A549 (cell line): ENCODE measurements around the gene ANKRD27. TPM values are rescaled to one million over a fixed set of nuclear protein-coding genes. Genes with fewer than 3 reads are reported as not detected.

ENCODE experiments used
- ATAC-seq, 2 experiments: fragments of 200-7000 bp in 1 of 2; fragments of >200 bp in 1 of 2; cut with Nextera tagmentation in 1 of 2; cut with Tn5 transposase in 1 of 2; 3 replicates each; pipeline versions ENCODE4 v1.8.0 to v1.9.1; 2018 to 2020; ENCODE audit warnings: mild to moderate bottlenecking in 1 of 2, moderate library complexity in 1 of 2
- CTCF ChIA-PET: fragments of 300-600 bp; sonication (Branson Sonifier 250); formaldehyde crosslinking; extraction: SDS; loops from one replicate; lab custom pipeline; 2021; ENCODE audit warnings: antibody characterized with exemption, inconsistent platforms; lab: Yijun Ruan, JAX
- POLR2A ChIA-PET: fragments of 350-600 bp; formaldehyde crosslinking; extraction: SDS; loops from one replicate; lab custom pipeline; 2021; ENCODE audit warnings: antibody characterized with exemption, inconsistent platforms; lab: Yijun Ruan, JAX
- DNase-seq, 2 experiments: peaks; one replicate each; pipeline versions ENCODE4 v3.0.0 to v3.0.0-alpha.2; 2011 to 2016; ENCODE audit warnings: low read depth in 1 of 2, low spot score in 1 of 2
- FAIRE-seq: peaks from 2 replicates; lab custom pipeline; 2011; peaks lifted over from hg19 to GRCh38; lab: Jason Lieb, UNC
- H3K27ac ChIP-seq, 2 experiments: fragments of >200 bp; sonication (Bioruptor Twin); formaldehyde crosslinking; 3 replicates each; pipeline ENCODE4 v1.5.1; 2016 to 2017
- H3K4me1 ChIP-seq: fragments of >200 bp; sonication (Bioruptor Twin); formaldehyde crosslinking; 3 replicates; pipeline ENCODE4 v1.6.1; 2016
- H3K4me2 ChIP-seq: fragments of >200 bp; sonication (Bioruptor Twin); formaldehyde crosslinking; 3 replicates; pipeline ENCODE4 v1.6.1; 2016
- H3K4me3 ChIP-seq: fragments of >200 bp; sonication (Bioruptor Twin); formaldehyde crosslinking; 3 replicates; pipeline ENCODE4 v1.5.1; 2016
- H3K9me3 ChIP-seq: fragments of >200 bp; sonication (Bioruptor Twin); formaldehyde crosslinking; 3 replicates; pipeline ENCODE4 v1.6.1; 2016
- CBX8 ChIP-seq: fragments of 200-600 bp; sonication (generic); IDR thresholded peaks from 2 replicates; pipeline ENCODE4 v1.6.1; 2016
- CHD4 ChIP-seq: fragments of 200-600 bp; sonication (generic); IDR thresholded peaks from 2 replicates; pipeline ENCODE4 v1.6.1; 2016; ENCODE audit warnings: antibody characterized with exemption, mild to moderate bottlenecking, borderline replicate concordance
- ESRRA ChIP-seq: fragments of 150-350 bp; IDR thresholded peaks from 2 replicates; pipeline ENCODE4 v1.6.1; 2014; ENCODE audit warnings: mild to moderate bottlenecking, low read length, borderline replicate concordance
- FOSL2 ChIP-seq, 2 experiments: fragments of 450-650 bp in 1 of 2; fragments of >200 bp in 1 of 2; sonication (Bioruptor Twin) in 1 of 2; formaldehyde crosslinking; IDR thresholded peaks; 2 replicates each; pipeline versions ENCODE4 v1.5.0 to v1.6.1; 2016 to 2020; ENCODE audit warnings: mild to moderate bottlenecking in 1 of 2, moderate library complexity in 1 of 2
- HEYL ChIP-seq: fragments of 250-450 bp; sonication (Bioruptor Pico); IDR thresholded peaks from 2 replicates; pipeline ENCODE4 v1.8.0; 2021; ENCODE audit warnings: mild to moderate bottlenecking, moderate library complexity
- HOXA7 ChIP-seq: fragments of 250-450 bp; sonication (Bioruptor Pico); IDR thresholded peaks from 2 replicates; pipeline ENCODE4 v1.5.0; 2020; ENCODE audit warnings: mild to moderate bottlenecking, moderate library complexity
- HOXB13 ChIP-seq: fragments of 250-450 bp; sonication (Bioruptor Pico); IDR thresholded peaks from 2 replicates; pipeline ENCODE4 v1.5.0; 2020; ENCODE audit warnings: low read depth, mild to moderate bottlenecking, moderate library complexity
- KDM1A ChIP-seq: fragments of 200-600 bp; sonication (generic); IDR thresholded peaks from 2 replicates; pipeline ENCODE4 v1.6.1; 2016; ENCODE audit warnings: low read depth, mild to moderate bottlenecking
- MYC ChIP-seq: IDR thresholded peaks from 2 replicates; pipeline ENCODE4 v1.6.1; 2012; ENCODE audit warnings: mild to moderate bottlenecking, inconsistent platforms, low read length, improper control_type of control experiment, borderline replicate concordance
- NR3C1 ChIP-seq: fragments of >200 bp; sonication (Bioruptor Twin); formaldehyde crosslinking; IDR thresholded peaks from 3 replicates; pipeline ENCODE4 v1.6.1; 2017
- POLR2AphosphoS2 ChIP-seq: conservative IDR thresholded peaks from 2 replicates; pipeline ENCODE4 v1.6.1; 2012; ENCODE audit warnings: low read length, improper control_type of control experiment, inconsistent platforms
- TFCP2L1 ChIP-seq: fragments of 250-450 bp; sonication (Bioruptor Pico); IDR thresholded peaks from 2 replicates; pipeline ENCODE4 v1.5.0; 2021; ENCODE audit warnings: mild to moderate bottlenecking
- ZC3H11A ChIP-seq: fragments of 450-650 bp; IDR thresholded peaks from 2 replicates; pipeline ENCODE4 v1.6.1; 2014; ENCODE audit warnings: antibody characterized with exemption, mild to moderate bottlenecking
- ZFP36 ChIP-seq: fragments of 450-650 bp; IDR thresholded peaks from 2 replicates; pipeline ENCODE4 v1.6.1; 2014; ENCODE audit warnings: borderline replicate concordance; ENCODE audit not compliant: partially characterized antibody
- WGBS: methylation state at CpG from one replicate; pipeline ENCODE4 v1.1.6; 2017; ENCODE audit errors: missing lambda C conversion rate; 5-methylcytosine and 5-hydroxymethylcytosine counted together
- polyA plus RNA-seq, 4 experiments: library from polyadenylated mRNA; depleted of rRNA in 3 of 4; stranded (reverse); fragments of >200 nt; fragmentation: RNase III in 1 of 4; extraction: RNeasy Plus Mini Kit Qiagen cat#74134 plus additional on column Dnase treatment in 1 of 4; gene quantifications; 2 replicates in 3 of 4; 3 replicates in 1 of 4; pipeline ENCODE4 v1.2.3, GENCODE V29; 2011 to 2017
- TF ChIP-seq, protein P1 (sequence below): fragments of 450-650 bp; IDR thresholded peaks from 2 replicates; pipeline ENCODE4 v1.6.1; 2014; ENCODE audit warnings: antibody characterized with exemption
- TF ChIP-seq, protein P2 (sequence below): fragments of >200 bp; sonication (Bioruptor Twin); formaldehyde crosslinking; IDR thresholded peaks from 3 replicates; pipeline ENCODE4 v1.6.1; 2016
- TF ChIP-seq, protein P3 (sequence below): fragments of 200-600 bp; sonication (generic); IDR thresholded peaks from 2 replicates; pipeline ENCODE4 v1.6.1; 2016; ENCODE audit warnings: antibody characterized with exemption, mild to moderate bottlenecking, moderate library complexity
- TF ChIP-seq, protein P4 (sequence below): fragments of 250-450 bp; sonication (Bioruptor Pico); IDR thresholded peaks from 2 replicates; pipeline ENCODE4 v1.5.0; 2021; ENCODE audit warnings: mild to moderate bottlenecking, moderate library complexity, borderline replicate concordance
- TF ChIP-seq, protein P5 (sequence below): fragments of 150-350 bp; IDR thresholded peaks from 2 replicates; pipeline ENCODE4 v1.6.1; 2014; ENCODE audit warnings: low read depth, mild to moderate bottlenecking, low read length
- TF ChIP-seq, protein P6 (sequence below): IDR thresholded peaks from 2 replicates; pipeline ENCODE4 v1.6.1; 2012; ENCODE audit warnings: low read depth, borderline replicate concordance

The ANKRD27 gene
- polyA plus RNA-seq, 2 of the 4 experiments (the other 2 are of a cell fraction) = 23.1 to 60.8 TPM

DNA sequence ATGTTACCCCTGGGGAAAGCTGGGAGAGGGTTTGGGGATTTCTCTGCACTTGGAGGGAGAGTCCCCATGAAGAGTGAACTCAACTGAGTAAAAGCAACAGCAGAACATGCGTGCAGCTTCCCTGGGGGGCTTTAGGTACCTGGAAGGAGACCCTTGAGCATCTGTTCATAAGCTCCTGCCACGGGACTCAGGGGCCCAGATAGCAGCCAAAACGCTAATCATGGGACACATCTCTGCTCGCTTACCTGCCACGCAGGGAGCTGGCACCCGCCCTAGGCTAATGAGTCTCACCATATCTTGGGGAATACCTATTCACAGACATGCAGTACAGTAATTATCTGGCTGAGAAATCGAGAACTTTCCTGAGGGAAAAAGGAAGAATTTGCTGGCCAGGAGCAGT is 60.1 kb downstream of the ANKRD27 start:
- H3K4me1 ChIP-seq = no peaks in the 10 kb centered on the region
- ChIA-PET POLR2A (no interaction called here), CTCF (interaction anchor here (1.5 to 9.8 kb wide), 2 partner anchors 8 to 14 kb away, joined by 3 to 88 read pairs; no protein-coding TSS in a partner anchor)
- TF ChIP-seq POLR2AphosphoS2 = no peak
- TF ChIP-seq, protein P1, sequence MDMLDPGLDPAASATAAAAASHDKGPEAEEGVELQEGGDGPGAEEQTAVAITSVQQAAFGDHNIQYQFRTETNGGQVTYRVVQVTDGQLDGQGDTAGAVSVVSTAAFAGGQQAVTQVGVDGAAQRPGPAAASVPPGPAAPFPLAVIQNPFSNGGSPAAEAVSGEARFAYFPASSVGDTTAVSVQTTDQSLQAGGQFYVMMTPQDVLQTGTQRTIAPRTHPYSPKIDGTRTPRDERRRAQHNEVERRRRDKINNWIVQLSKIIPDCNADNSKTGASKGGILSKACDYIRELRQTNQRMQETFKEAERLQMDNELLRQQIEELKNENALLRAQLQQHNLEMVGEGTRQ = no peak
- TF ChIP-seq HOXA7 (CRISPR knock-in tag) = no peak
- no peak for TF ChIP-seq CBX8
- no peak for TF ChIP-seq HOXB13 (CRISPR knock-in tag)
- TF ChIP-seq CHD4 = no peak
- TF ChIP-seq FOSL2 (IDR thresholded peaks at IDR 0.05) = no peak
- no peak for TF ChIP-seq FOSL2 (CRISPR knock-in tag; IDR thresholded peaks at IDR 0.05)
- TF ChIP-seq, protein P2, sequence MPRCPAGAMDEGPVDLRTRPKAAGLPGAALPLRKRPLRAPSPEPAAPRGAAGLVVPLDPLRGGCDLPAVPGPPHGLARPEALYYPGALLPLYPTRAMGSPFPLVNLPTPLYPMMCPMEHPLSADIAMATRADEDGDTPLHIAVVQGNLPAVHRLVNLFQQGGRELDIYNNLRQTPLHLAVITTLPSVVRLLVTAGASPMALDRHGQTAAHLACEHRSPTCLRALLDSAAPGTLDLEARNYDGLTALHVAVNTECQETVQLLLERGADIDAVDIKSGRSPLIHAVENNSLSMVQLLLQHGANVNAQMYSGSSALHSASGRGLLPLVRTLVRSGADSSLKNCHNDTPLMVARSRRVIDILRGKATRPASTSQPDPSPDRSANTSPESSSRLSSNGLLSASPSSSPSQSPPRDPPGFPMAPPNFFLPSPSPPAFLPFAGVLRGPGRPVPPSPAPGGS = no peak
- TF ChIP-seq HEYL (CRISPR knock-in tag) = no peak
- TF ChIP-seq, protein P3, sequence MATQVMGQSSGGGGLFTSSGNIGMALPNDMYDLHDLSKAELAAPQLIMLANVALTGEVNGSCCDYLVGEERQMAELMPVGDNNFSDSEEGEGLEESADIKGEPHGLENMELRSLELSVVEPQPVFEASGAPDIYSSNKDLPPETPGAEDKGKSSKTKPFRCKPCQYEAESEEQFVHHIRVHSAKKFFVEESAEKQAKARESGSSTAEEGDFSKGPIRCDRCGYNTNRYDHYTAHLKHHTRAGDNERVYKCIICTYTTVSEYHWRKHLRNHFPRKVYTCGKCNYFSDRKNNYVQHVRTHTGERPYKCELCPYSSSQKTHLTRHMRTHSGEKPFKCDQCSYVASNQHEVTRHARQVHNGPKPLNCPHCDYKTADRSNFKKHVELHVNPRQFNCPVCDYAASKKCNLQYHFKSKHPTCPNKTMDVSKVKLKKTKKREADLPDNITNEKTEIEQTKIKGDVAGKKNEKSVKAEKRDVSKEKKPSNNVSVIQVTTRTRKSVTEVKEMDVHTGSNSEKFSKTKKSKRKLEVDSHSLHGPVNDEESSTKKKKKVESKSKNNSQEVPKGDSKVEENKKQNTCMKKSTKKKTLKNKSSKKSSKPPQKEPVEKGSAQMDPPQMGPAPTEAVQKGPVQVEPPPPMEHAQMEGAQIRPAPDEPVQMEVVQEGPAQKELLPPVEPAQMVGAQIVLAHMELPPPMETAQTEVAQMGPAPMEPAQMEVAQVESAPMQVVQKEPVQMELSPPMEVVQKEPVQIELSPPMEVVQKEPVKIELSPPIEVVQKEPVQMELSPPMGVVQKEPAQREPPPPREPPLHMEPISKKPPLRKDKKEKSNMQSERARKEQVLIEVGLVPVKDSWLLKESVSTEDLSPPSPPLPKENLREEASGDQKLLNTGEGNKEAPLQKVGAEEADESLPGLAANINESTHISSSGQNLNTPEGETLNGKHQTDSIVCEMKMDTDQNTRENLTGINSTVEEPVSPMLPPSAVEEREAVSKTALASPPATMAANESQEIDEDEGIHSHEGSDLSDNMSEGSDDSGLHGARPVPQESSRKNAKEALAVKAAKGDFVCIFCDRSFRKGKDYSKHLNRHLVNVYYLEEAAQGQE = no peak
- TF ChIP-seq TFCP2L1 = no peak
- no peak for TF ChIP-seq KDM1A
- no peak for TF ChIP-seq ZC3H11A
- FAIRE-seq = no peak
- H3K9me3 ChIP-seq = no peaks in the 10 kb centered on the region
- H3K27ac ChIP-seq = no peak overlapping the region
- 88% methylated on average over 7 of the region's 7 CpGs for WGBS
- no peak overlapping the region for H3K4me2 ChIP-seq
- no peak overlapping the region for H3K4me3 ChIP-seq
- ATAC-seq = no peak
- no peak for DNase-seq

DNA sequence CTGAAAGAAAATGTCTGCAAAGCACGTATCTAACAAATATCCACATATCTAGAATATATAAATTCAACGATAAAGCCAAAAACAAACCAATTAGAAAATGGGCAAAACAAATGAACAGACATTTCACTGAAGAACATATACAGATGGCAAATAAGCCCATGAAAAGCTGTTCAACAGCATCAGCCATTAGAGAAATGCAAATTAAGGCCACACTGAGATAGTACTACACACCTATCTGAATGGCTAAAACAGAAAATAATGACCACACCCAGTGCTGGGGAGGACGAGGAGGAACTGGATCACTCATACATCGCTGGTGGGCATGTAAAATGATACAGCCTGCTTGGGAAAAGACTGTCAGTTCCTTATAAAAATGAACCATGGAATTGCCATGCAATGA is 62.0 kb downstream of the ANKRD27 start:
- 74% methylated on average over 4 of the region's 4 CpGs for whole genome bisulfite sequencing
- Histone ChIP-seq H3K4me2 (no peak overlapping the region), H3K27ac (no peak overlapping the region), H3K4me3 (no peak overlapping the region), H3K4me1 (no peaks in the 10 kb centered on the region), H3K9me3 (0 out of 3 replicates have a peak, but pooled peaks cover 3% of the 10 kb centered on the region)
- TF ChIP-seq ESRRA (no peak), NR3C1 (no peak), ZFP36 (no peak), MYC (no peak), HOXA7 (CRISPR knock-in tag) (no peak), POLR2AphosphoS2 (no peak), TFCP2L1 (no peak)
- TF ChIP-seq, protein P3 = no peak
- TF ChIP-seq, protein P4, sequence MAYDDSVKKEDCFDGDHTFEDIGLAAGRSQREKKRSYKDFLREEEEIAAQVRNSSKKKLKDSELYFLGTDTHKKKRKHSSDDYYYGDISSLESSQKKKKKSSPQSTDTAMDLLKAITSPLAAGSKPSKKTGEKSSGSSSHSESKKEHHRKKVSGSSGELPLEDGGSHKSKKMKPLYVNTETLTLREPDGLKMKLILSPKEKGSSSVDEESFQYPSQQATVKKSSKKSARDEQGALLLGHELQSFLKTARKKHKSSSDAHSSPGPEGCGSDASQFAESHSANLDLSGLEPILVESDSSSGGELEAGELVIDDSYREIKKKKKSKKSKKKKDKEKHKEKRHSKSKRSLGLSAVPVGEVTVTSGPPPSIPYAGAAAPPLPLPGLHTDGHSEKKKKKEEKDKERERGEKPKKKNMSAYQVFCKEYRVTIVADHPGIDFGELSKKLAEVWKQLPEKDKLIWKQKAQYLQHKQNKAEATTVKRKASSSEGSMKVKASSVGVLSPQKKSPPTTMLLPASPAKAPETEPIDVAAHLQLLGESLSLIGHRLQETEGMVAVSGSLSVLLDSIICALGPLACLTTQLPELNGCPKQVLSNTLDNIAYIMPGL = no peak
- TF ChIP-seq, protein P5, sequence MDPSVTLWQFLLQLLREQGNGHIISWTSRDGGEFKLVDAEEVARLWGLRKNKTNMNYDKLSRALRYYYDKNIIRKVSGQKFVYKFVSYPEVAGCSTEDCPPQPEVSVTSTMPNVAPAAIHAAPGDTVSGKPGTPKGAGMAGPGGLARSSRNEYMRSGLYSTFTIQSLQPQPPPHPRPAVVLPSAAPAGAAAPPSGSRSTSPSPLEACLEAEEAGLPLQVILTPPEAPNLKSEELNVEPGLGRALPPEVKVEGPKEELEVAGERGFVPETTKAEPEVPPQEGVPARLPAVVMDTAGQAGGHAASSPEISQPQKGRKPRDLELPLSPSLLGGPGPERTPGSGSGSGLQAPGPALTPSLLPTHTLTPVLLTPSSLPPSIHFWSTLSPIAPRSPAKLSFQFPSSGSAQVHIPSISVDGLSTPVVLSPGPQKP = no peak
- TF ChIP-seq, protein P6, sequence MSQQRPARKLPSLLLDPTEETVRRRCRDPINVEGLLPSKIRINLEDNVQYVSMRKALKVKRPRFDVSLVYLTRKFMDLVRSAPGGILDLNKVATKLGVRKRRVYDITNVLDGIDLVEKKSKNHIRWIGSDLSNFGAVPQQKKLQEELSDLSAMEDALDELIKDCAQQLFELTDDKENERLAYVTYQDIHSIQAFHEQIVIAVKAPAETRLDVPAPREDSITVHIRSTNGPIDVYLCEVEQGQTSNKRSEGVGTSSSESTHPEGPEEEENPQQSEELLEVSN = no peak
- FAIRE-seq (peak; percentile 80), DNase-seq (no peak), ATAC-seq (no peak)
- ChIA-PET CTCF (interaction anchor here (9.8 kb wide), 1 partner anchor 12 kb away, joined by 88 read pairs; no protein-coding TSS in a partner anchor), POLR2A (no interaction called here)
